CD4-positive, CD25-positive, alpha-beta regulatory T cell (primary cell): ENCODE data around the gene TGFB1I1. TPM values are rescaled to one million over a fixed set of nuclear protein-coding genes. Genes with fewer than 3 reads are reported as not detected.
"Not testable (repeated sequence)": the region's sequence is repeated elsewhere in the genome, so short reads cannot be mapped to it uniquely, and the experiment has no call there.

Experiments used
- ATAC-seq, 2 donors: fragments of 150-1000 bp; cut with Tn5 transposase; one replicate each; pipeline ENCODE4 v1.10.0; 2021; ENCODE audit warnings: low read depth in 2 of 2, moderate number of reproducible peaks in 2 of 2, moderate library complexity in 1 of 2
- DNase-seq, 3 donors: peaks; one replicate each; pipeline versions ENCODE4 v3.0.0 to v3.0.0-alpha.2; 2012 to 2022; ENCODE audit warnings: mixed read lengths in 1 of 3
- H3K27ac ChIP-seq: one replicate; pipeline ENCODE4 v1.7.0; 2013; ENCODE audit warnings: mild to moderate bottlenecking, low read length; ENCODE audit not compliant: insufficient read depth, poor library complexity, severe bottlenecking
- H3K27me3 ChIP-seq: one replicate; pipeline ENCODE4 v1.7.0; 2013; ENCODE audit warnings: low read length; ENCODE audit not compliant: control insufficient read depth, insufficient read depth
- H3K36me3 ChIP-seq: one replicate; pipeline ENCODE4 v1.7.0; 2013; ENCODE audit warnings: mild to moderate bottlenecking, low read length, moderate library complexity; ENCODE audit not compliant: control insufficient read depth, insufficient read depth
- H3K4me1 ChIP-seq: 2 replicates; pipeline ENCODE4 v1.7.0; 2013; ENCODE audit warnings: mild to moderate bottlenecking, low read length; ENCODE audit not compliant: insufficient read depth, control insufficient read depth, poor library complexity, severe bottlenecking
- H3K4me3 ChIP-seq: one replicate; pipeline ENCODE4 v1.7.0; 2013; ENCODE audit warnings: low read depth, mild to moderate bottlenecking, low read length, moderate library complexity
- H3K9me3 ChIP-seq, 2 experiments: 1 replicate in 1 of 2; 2 replicates in 1 of 2; pipeline ENCODE4 v1.7.0; 2013; ENCODE audit warnings: low read length in 2 of 2, mild to moderate bottlenecking in 1 of 2, moderate library complexity in 1 of 2; ENCODE audit not compliant: control insufficient read depth in 2 of 2
- H3K27ac Mint-ChIP-seq, 3 donors: one replicate each; pipeline ENCODE4 v1.8.0; 2020 to 2022; ENCODE audit warnings: mild to moderate bottlenecking in 3 of 3, mixed read lengths in 3 of 3, moderate library complexity in 2 of 3
- H3K27me3 Mint-ChIP-seq: one replicate; pipeline ENCODE4 v1.8.0; 2022; ENCODE audit warnings: mild to moderate bottlenecking, mixed read lengths
- H3K36me3 Mint-ChIP-seq: one replicate; pipeline ENCODE4 v1.8.0; 2020; ENCODE audit warnings: mixed read lengths
- H3K4me1 Mint-ChIP-seq, 4 donors: one replicate each; pipeline ENCODE4 v1.8.0; 2020 to 2022; ENCODE audit warnings: mixed read lengths in 4 of 4, mild to moderate bottlenecking in 1 of 4
- H3K4me3 Mint-ChIP-seq, 4 donors: one replicate each; pipeline ENCODE4 v1.8.0; 2020 to 2022; ENCODE audit warnings: mild to moderate bottlenecking in 4 of 4, mixed read lengths in 4 of 4, moderate library complexity in 3 of 4
- H3K9me3 Mint-ChIP-seq, 7 donors: one replicate each; pipeline ENCODE4 v1.8.0; 2020 to 2022; ENCODE audit warnings: mixed read lengths in 7 of 7, mild to moderate bottlenecking in 3 of 7, moderate library complexity in 2 of 7
- polyA plus RNA-seq, 4 donors: library from polyadenylated mRNA; unstranded; fragments of 300-500 nt; fragmentation: Illumina TruSeq; gene quantifications; one replicate each; pipeline ENCODE4 v1.2.3, GENCODE V29; 2021
- total RNA-seq: library from RNA; stranded (reverse); gene quantifications from one replicate; pipeline ENCODE4 v1.2.3, GENCODE V29; 2022

The TGFB1I1 gene
- total and polyA plus RNA-seq, 5 donors from 2014 or later, result 0.33 to 5.0 (median 1.6) TPM

DNA sequence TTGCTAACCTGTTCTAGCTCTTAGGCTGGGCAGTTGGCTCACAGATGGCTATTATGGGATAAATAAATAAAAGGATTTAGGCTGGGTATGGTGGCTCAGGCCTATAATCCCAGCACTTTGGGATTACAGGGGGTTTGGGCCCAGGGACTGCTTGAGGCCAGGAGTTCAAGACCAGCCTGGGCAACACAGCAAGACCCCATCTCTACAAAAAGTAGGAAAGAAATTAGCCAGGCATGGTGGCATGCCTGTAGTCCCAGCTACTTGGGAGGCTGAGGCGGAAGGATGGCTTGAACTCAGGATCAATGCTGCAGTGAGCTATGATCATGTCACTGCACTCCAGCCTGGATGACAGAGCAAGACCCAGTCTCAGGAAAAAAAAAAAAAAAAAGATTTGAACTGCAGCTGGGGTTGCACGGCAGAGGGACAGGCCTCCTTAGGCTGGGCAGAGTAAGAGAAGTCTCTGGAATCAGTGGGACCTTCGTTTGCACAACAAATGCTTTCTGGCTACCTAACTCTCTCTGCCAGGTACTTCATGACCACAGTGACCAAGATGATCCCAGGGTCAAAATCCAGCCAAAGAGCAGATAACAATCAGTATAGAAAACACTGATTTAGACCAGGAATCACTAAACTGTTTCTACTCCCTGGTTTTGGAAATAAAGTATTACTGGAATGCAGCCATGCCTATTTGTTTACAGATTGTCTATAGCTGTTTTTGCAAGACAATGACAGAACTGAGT is 29.4 kb downstream of the TGFB1I1 start:
- Histone ChIP-seq H3K36me3 (peaks cover 24% of the 10 kb centered on the region), H3K4me1 (peaks cover 8% of the 10 kb centered on the region), H3K27me3 (no peaks in the 10 kb centered on the region), H3K27ac (no peak overlapping the region), H3K4me3 (no peak overlapping the region), H3K9me3 (no peaks in the 10 kb centered on the region)
- Mint-ChIP-seq H3K27ac (peak overlapping the region in 1 of 3 donors; percentile 32), H3K4me1 (peaks cover 12 to 35% (median 20%) of the 10 kb centered on the region in 4 donors), H3K9me3 (no peaks in the 10 kb centered on the region), H3K27me3 (no peaks in the 10 kb centered on the region), H3K36me3 (peaks cover 26% of the 10 kb centered on the region), H3K4me3 (peak overlapping the region in 1 of 4 donors; percentile 49)
- DNase-seq (no peak), ATAC-seq (no peak)

DNA sequence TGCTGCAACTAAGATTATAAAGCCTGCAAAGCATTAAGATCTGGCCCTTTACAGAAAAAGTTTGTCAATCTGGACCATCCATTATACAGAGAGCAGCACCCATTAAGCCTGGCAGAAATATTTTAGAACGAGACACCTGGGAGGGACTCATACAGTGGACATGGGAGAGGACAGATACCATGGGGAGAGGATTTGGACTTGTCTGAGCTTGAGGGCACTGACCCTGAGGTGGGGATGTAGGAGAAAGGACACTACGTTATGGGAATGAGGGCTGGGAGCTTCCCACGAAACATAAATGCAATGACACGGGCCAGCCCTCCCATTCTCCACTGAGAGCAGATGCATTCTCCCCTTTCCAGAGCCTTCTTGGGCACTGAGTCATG is 30.0 kb downstream of the TGFB1I1 start:
- H3K9me3 ChIP-seq, result no peaks in the 10 kb centered on the region
- H3K27ac ChIP-seq, result no peak overlapping the region
- peaks cover 21% of the 10 kb centered on the region for H3K36me3 ChIP-seq
- Mint-ChIP-seq H3K4me3 (no peak overlapping the region), H3K27ac (peak overlapping the region in 1 of 3 donors; percentile 11), H3K9me3 (no peaks in the 10 kb centered on the region), H3K4me1 (peaks cover 14 to 41% (median 24%) of the 10 kb centered on the region in 4 donors), H3K27me3 (no peaks in the 10 kb centered on the region), H3K36me3 (peaks cover 24% of the 10 kb centered on the region)
- no peak for ATAC-seq
- H3K4me3 ChIP-seq, result no peak overlapping the region
- H3K4me1 ChIP-seq, result peaks cover 14% of the 10 kb centered on the region
- H3K27me3 ChIP-seq, result no peaks in the 10 kb centered on the region
- no peak for DNase-seq

DNA sequence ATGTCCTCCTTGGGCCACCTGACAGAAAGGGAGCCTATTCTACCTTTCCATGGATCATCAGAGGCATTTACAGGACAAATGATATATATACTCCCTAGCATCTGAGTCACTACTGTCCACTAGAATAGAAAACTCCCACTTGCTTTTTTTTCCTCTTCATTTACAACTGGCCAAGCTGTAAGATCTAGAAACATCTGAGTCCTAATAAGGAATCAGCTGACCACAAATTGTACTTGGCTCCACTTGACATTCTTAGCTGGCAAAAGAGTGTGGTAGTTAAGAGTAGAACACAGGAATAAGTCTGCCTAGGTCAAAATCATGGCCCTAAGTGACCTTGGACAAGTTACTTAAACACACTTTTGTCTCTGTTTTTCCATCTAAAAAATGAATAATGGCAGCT is 31.0 kb downstream of the TGFB1I1 start:
- Mint-ChIP-seq H3K27me3 (no peaks in the 10 kb centered on the region), H3K27ac (peak overlapping the region in 2 of 3 donors; percentile 53 to 61), H3K4me3 (no peak overlapping the region), H3K36me3 (peaks cover 13% of the 10 kb centered on the region), H3K4me1 (peaks cover 21 to 48% (median 33%) of the 10 kb centered on the region in 4 donors), H3K9me3 (no peaks in the 10 kb centered on the region)
- ATAC-seq (no peak), DNase-seq (no peak)
- no peaks in the 10 kb centered on the region for H3K9me3 ChIP-seq
- peaks cover 17% of the 10 kb centered on the region for H3K36me3 ChIP-seq
- H3K27me3 ChIP-seq, result no peaks in the 10 kb centered on the region
- H3K27ac ChIP-seq, result no peak overlapping the region
- no peak overlapping the region for H3K4me3 ChIP-seq
- H3K4me1 ChIP-seq, result peaks cover 23% of the 10 kb centered on the region

DNA sequence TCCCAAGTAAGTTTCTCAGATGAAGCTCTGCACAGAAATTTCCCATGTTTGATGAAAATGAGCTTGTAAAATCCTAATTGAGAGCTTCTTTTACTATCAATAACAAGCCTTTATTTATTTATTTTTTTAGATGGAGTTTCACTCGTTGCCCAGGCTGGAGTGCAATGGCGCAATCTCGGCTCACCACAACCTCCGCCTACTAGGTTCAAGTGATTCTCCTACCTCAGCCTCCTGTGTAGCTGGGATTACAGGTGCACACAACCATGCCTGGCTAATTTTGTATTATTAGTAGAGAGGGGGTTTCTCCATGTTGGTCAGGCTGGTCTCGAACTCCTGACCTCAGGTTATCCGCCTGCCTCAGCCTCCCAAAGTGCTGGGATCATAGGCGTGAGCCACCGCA is 31.6 kb downstream of the TGFB1I1 start:
- DNase-seq, H3K27me3 ChIP-seq, H3K27ac Mint-ChIP-seq, ATAC-seq, H3K4me3 ChIP-seq, H3K9me3 Mint-ChIP-seq, H3K4me3 Mint-ChIP-seq, H3K27ac ChIP-seq, H3K9me3 ChIP-seq, H3K27me3 Mint-ChIP-seq: not testable (repeated sequence)
- peaks cover 11% of the 10 kb centered on the region for H3K36me3 Mint-ChIP-seq
- H3K4me1 ChIP-seq, result peaks cover 26% of the 10 kb centered on the region
- peaks cover 11% of the 10 kb centered on the region for H3K36me3 ChIP-seq
- H3K4me1 Mint-ChIP-seq, result peaks cover 21 to 51% (median 37%) of the 10 kb centered on the region in 4 donors

DNA sequence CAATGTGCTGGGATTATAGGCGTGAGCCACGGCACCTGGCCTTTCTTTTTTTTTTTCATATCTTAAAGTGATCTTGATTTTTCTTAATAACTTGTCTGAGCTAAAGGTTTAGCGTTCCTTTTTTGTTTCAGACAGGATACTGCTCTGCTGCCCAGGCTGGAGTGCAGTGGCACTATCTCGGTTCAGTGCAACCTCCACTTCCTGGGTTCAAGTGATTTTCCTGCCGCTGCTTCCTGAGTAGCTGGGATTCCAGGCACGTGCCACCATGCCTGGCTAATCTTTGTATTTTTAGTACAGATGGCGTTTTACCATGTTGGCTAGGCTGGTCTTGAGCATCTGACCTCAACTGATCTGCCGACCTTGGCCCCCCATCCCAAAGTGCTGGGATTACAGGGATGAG is 32.2 kb downstream of the TGFB1I1 start:
- no peak overlapping the region for H3K4me3 ChIP-seq
- H3K9me3 ChIP-seq, result no peaks in the 10 kb centered on the region
- peaks cover 5% of the 10 kb centered on the region for H3K36me3 Mint-ChIP-seq
- H3K27me3 Mint-ChIP-seq, result no peaks in the 10 kb centered on the region
- no peaks in the 10 kb centered on the region for H3K27me3 ChIP-seq
- no peak for ATAC-seq
- peaks cover 6% of the 10 kb centered on the region for H3K36me3 ChIP-seq
- H3K9me3 Mint-ChIP-seq, result no peaks in the 10 kb centered on the region
- H3K27ac Mint-ChIP-seq, result peak overlapping the region in 2 of 3 donors; percentile 28 to 58
- DNase-seq, result no peak
- peaks cover 24 to 57% (median 43%) of the 10 kb centered on the region in 4 donors for H3K4me1 Mint-ChIP-seq
- H3K27ac ChIP-seq, result no peak overlapping the region
- peaks cover 32% of the 10 kb centered on the region for H3K4me1 ChIP-seq
- no peak overlapping the region for H3K4me3 Mint-ChIP-seq

DNA sequence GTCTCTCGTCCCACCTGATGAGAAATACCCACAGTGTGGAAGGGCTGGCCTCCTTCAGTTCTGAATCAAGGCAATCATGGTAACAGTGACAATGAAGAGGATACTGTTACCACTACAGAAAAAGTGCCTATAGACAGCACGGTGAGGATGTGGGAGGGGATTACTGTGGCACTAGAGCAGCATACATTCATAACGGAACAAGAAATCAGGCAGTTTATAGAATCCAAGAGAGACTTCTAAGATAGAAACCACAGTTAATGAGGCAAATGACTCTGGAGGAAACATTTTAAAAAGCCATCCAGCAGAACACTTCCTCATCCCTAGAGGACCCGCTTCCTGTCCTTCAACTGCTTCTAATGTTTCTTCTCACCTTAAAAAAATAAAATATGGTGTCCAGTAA is 33.5 kb downstream of the TGFB1I1 start:
- Mint-ChIP-seq H3K4me1 (peaks cover 29 to 67% (median 51%) of the 10 kb centered on the region in 4 donors), H3K36me3 (no peaks in the 10 kb centered on the region), H3K27ac (peak overlapping the region; percentile 11 to 91 (median 70)), H3K4me3 (peak overlapping the region in 3 of 4 donors; percentile 32 to 97 (median 92)), H3K27me3 (no peaks in the 10 kb centered on the region), H3K9me3 (no peaks in the 10 kb centered on the region)
- no peaks in the 10 kb centered on the region for H3K9me3 ChIP-seq
- DNase-seq, result peak in 1 of 3 donors; percentile 63
- no peaks in the 10 kb centered on the region for H3K36me3 ChIP-seq
- peaks cover 40% of the 10 kb centered on the region for H3K4me1 ChIP-seq
- no peak for ATAC-seq
- no peak overlapping the region for H3K27ac ChIP-seq
- H3K27me3 ChIP-seq, result no peaks in the 10 kb centered on the region
- H3K4me3 ChIP-seq, result peak overlapping the region; percentile 19

DNA sequence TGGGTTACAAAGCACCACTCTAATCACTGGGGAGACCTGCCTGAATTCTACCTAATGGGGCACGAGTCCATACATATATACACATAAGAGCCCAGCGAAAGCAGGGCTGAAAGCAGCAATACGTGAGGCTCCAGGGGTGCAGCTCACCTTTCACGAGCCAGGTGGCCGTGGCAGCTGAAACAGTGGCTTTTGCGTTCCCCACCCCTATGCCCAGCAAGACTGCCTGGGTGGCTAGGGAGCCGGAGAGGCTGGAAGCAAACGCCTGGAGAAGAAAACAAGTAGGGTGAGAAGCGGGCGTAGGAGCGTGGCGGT is 35.6 kb downstream of the TGFB1I1 start:
- ATAC-seq, result no peak

More for the DNA sequence above, 35.6 kb downstream of the TGFB1I1 start:
- peaks cover 40% of the 10 kb centered on the region for H3K4me1 ChIP-seq
- Mint-ChIP-seq H3K27me3 (no peaks in the 10 kb centered on the region), H3K9me3 (peaks cover 0 to under 1% (median 0%) of the 10 kb centered on the region in 7 donors), H3K4me1 (peaks cover 33 to 69% (median 48%) of the 10 kb centered on the region in 4 donors), H3K36me3 (no peaks in the 10 kb centered on the region), H3K27ac (peak overlapping the region; percentile 97 to 98 (median 97)), H3K4me3 (peak overlapping the region; percentile 91 to 97 (median 93))
- no peaks in the 10 kb centered on the region for H3K9me3 ChIP-seq
- no peaks in the 10 kb centered on the region for H3K36me3 ChIP-seq
- H3K27me3 ChIP-seq, result no peaks in the 10 kb centered on the region
- DNase-seq, result peak in 1 of 3 donors; percentile 28
- H3K4me3 ChIP-seq, result peak overlapping the region; percentile 66
- H3K27ac ChIP-seq, result peak overlapping the region; percentile 82
